ENCODE data around the gene SLC25A23.

DNA sequence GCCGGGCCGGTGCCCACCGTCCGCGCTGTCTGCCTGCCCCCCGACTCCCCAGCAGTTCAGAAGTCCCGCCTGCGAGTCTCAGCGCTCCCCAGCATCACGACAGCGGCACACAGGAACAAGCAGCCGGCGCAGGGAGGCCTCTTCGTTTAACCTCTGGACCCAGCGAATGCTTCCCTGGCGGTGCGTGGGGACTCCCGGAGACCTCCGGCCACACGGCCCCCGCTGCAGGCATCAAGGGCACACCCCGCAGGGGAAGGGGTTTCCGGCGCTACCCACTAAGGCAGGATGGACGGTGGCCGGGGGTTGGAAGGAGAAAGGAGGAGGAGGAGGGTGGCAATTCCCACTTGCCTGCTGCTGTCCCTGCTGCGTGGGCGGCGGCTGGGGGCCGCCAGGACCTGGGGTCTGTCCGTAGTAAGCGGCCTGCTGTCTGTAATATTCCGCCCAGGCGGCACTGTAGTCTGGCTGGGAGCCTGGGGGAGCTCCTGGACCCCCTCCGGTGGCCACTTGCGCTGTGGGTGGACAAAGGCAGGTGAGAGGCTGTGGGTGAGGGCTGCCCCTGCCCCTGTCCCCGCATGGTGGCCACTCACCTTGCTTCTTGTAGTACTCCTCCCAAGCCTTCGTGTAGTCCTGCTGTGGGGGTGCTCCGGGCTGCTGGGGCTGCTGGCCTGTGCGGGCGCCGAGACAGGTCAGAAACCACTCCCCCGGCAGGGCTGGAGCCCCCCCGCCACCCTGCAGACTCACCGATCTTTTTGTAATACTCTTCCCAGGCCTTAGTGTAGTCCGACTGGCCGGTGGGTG lies 44.6 kb downstream of the SLC25A23 start:
- TF ChIP-seq, protein P1, sequence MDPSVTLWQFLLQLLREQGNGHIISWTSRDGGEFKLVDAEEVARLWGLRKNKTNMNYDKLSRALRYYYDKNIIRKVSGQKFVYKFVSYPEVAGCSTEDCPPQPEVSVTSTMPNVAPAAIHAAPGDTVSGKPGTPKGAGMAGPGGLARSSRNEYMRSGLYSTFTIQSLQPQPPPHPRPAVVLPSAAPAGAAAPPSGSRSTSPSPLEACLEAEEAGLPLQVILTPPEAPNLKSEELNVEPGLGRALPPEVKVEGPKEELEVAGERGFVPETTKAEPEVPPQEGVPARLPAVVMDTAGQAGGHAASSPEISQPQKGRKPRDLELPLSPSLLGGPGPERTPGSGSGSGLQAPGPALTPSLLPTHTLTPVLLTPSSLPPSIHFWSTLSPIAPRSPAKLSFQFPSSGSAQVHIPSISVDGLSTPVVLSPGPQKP (IDR thresholded peaks at IDR 0.05; ENCODE audit: low read depth, low read length), result no peak
- no peak for TF ChIP-seq MAZ (IDR thresholded peaks at IDR 0.05; ENCODE audit: borderline replicate concordance, low read depth, low read length)
- TF ChIP-seq, protein P2, sequence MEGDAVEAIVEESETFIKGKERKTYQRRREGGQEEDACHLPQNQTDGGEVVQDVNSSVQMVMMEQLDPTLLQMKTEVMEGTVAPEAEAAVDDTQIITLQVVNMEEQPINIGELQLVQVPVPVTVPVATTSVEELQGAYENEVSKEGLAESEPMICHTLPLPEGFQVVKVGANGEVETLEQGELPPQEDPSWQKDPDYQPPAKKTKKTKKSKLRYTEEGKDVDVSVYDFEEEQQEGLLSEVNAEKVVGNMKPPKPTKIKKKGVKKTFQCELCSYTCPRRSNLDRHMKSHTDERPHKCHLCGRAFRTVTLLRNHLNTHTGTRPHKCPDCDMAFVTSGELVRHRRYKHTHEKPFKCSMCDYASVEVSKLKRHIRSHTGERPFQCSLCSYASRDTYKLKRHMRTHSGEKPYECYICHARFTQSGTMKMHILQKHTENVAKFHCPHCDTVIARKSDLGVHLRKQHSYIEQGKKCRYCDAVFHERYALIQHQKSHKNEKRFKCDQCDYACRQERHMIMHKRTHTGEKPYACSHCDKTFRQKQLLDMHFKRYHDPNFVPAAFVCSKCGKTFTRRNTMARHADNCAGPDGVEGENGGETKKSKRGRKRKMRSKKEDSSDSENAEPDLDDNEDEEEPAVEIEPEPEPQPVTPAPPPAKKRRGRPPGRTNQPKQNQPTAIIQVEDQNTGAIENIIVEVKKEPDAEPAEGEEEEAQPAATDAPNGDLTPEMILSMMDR (IDR thresholded peaks at IDR 0.05), result no peak
- no peak for TF ChIP-seq ZFP36 (IDR thresholded peaks at IDR 0.05; ENCODE audit: borderline replicate concordance, partially characterized antibody)
- TF ChIP-seq, protein P3, sequence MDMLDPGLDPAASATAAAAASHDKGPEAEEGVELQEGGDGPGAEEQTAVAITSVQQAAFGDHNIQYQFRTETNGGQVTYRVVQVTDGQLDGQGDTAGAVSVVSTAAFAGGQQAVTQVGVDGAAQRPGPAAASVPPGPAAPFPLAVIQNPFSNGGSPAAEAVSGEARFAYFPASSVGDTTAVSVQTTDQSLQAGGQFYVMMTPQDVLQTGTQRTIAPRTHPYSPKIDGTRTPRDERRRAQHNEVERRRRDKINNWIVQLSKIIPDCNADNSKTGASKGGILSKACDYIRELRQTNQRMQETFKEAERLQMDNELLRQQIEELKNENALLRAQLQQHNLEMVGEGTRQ (IDR thresholded peaks at IDR 0.05), result no peak
- TF ChIP-seq POLR2A (IDR thresholded peaks at IDR 0.05; ENCODE audit: low read length), result no peak
- TF ChIP-seq, protein P4, sequence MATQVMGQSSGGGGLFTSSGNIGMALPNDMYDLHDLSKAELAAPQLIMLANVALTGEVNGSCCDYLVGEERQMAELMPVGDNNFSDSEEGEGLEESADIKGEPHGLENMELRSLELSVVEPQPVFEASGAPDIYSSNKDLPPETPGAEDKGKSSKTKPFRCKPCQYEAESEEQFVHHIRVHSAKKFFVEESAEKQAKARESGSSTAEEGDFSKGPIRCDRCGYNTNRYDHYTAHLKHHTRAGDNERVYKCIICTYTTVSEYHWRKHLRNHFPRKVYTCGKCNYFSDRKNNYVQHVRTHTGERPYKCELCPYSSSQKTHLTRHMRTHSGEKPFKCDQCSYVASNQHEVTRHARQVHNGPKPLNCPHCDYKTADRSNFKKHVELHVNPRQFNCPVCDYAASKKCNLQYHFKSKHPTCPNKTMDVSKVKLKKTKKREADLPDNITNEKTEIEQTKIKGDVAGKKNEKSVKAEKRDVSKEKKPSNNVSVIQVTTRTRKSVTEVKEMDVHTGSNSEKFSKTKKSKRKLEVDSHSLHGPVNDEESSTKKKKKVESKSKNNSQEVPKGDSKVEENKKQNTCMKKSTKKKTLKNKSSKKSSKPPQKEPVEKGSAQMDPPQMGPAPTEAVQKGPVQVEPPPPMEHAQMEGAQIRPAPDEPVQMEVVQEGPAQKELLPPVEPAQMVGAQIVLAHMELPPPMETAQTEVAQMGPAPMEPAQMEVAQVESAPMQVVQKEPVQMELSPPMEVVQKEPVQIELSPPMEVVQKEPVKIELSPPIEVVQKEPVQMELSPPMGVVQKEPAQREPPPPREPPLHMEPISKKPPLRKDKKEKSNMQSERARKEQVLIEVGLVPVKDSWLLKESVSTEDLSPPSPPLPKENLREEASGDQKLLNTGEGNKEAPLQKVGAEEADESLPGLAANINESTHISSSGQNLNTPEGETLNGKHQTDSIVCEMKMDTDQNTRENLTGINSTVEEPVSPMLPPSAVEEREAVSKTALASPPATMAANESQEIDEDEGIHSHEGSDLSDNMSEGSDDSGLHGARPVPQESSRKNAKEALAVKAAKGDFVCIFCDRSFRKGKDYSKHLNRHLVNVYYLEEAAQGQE (IDR thresholded peaks at IDR 0.05), result no peak
- TF ChIP-seq, protein P5, sequence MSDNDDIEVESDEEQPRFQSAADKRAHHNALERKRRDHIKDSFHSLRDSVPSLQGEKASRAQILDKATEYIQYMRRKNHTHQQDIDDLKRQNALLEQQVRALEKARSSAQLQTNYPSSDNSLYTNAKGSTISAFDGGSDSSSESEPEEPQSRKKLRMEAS (IDR thresholded peaks at IDR 0.05), result no peak
- TF ChIP-seq HOXA7 (CRISPR knock-in tag; IDR thresholded peaks at IDR 0.05), result no peak
- no peak for TF ChIP-seq RNF2 (IDR thresholded peaks at IDR 0.05; ENCODE audit: borderline replicate concordance, low read depth)
- no peak for TF ChIP-seq EP300 (IDR thresholded peaks at IDR 0.05)
- TF ChIP-seq SREBF2 (IDR thresholded peaks at IDR 0.05), result no peak
- TF ChIP-seq CHD2 (IDR thresholded peaks at IDR 0.05; ENCODE audit: low read length, partially characterized antibody), result no peak
